Esophagus squamous epithelium (tissue), 5 donors: ENCODE results near the gene WWOX. TPM values are rescaled to one million over a fixed set of nuclear protein-coding genes. Genes with fewer than 3 reads are reported as not detected.

Experiments used
- DNase-seq: peaks from one replicate; lab custom pipeline; 2025; lab: John Stamatoyannopoulos, UW
- H3K27ac ChIP-seq, 4 donors: fragments of 200-600 bp; sonication (generic); one replicate each; pipeline ENCODE4 v1.5.1; 2016 to 2019; ENCODE audit warnings: mild to moderate bottlenecking in 1 of 4
- H3K27me3 ChIP-seq, 4 donors: fragments of 200-600 bp; sonication (generic); 1 replicate in 3 of 4; 2 replicates in 1 of 4; pipeline versions ENCODE4 v1.5.1 to v1.6.0; 2017 to 2021; ENCODE audit warnings: antibody characterized with exemption in 1 of 4
- H3K36me3 ChIP-seq, 3 donors: fragments of 200-600 bp; sonication (generic); one replicate each; pipeline ENCODE4 v1.5.1; 2016 to 2019
- H3K4me1 ChIP-seq, 3 donors: fragments of 200-600 bp; sonication (generic); one replicate each; pipeline ENCODE4 v1.5.1; 2017 to 2019
- H3K4me3 ChIP-seq, 4 donors: fragments of 200-600 bp; sonication (generic); 1 replicate in 3 of 4; 2 replicates in 1 of 4; pipeline ENCODE4 v1.5.1; 2016 to 2019; ENCODE audit warnings: mild to moderate bottlenecking in 2 of 4, moderate library complexity in 1 of 4
- H3K9me3 ChIP-seq, 3 donors: fragments of 200-600 bp; sonication (generic); one replicate each; pipeline ENCODE4 v1.5.1; 2016 to 2019
- POLR2A ChIP-seq, 4 donors: fragments of 450-650 bp; IDR thresholded peaks; one replicate each; pipeline ENCODE4 v1.6.1; 2017; ENCODE audit warnings: antibody characterized with exemption in 4 of 4, mild to moderate bottlenecking in 4 of 4, moderate library complexity in 3 of 4
- WGBS, 2 donors: methylation state at CpG; one replicate each; pipeline ENCODE4 v1.1.5; 2018; 5-methylcytosine and 5-hydroxymethylcytosine counted together
- intact Hi-C: fragments of 100-400 bp; cut with DNase I; formaldehyde crosslinking; loops from one replicate; pipeline ENCODE4 v1.15.0; 2022
- total RNA-seq, 4 donors: library from RNA; depleted of rRNA; stranded (reverse); fragments of >200 nt; gene quantifications; one replicate each; pipeline ENCODE4 v1.1.0, GENCODE V29; 2016
- TF ChIP-seq, protein P1 (sequence below), 6 experiments: fragments of 450-650 bp in 4 of 6; fragments of 200-600 bp in 2 of 6; sonication (generic) in 2 of 6; IDR thresholded peaks; one replicate each; pipeline ENCODE4 v1.5.1; 2016 to 2019; ENCODE audit warnings: antibody characterized with exemption in 6 of 6, mild to moderate bottlenecking in 4 of 6, moderate library complexity in 4 of 6
- donor health status: DM: yes; HTN: yes; CAD: no.

WWOX gene
- total RNA-seq, 4 donors from 2014 or later: 20.9 to 31.1 (median 27.5) TPM

- TF ChIP-seq, protein P1, sequence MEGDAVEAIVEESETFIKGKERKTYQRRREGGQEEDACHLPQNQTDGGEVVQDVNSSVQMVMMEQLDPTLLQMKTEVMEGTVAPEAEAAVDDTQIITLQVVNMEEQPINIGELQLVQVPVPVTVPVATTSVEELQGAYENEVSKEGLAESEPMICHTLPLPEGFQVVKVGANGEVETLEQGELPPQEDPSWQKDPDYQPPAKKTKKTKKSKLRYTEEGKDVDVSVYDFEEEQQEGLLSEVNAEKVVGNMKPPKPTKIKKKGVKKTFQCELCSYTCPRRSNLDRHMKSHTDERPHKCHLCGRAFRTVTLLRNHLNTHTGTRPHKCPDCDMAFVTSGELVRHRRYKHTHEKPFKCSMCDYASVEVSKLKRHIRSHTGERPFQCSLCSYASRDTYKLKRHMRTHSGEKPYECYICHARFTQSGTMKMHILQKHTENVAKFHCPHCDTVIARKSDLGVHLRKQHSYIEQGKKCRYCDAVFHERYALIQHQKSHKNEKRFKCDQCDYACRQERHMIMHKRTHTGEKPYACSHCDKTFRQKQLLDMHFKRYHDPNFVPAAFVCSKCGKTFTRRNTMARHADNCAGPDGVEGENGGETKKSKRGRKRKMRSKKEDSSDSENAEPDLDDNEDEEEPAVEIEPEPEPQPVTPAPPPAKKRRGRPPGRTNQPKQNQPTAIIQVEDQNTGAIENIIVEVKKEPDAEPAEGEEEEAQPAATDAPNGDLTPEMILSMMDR (IDR thresholded peaks at IDR 0.05): no peak
- no peak for TF ChIP-seq POLR2A (IDR thresholded peaks at IDR 0.05)
- Histone ChIP-seq H3K4me3 (no peak overlapping the region), H3K27ac (no peak overlapping the region), H3K9me3 (no peaks in the 10 kb centered on the region), H3K4me1 (peaks cover 0 to 8% (median 4%) of the 10 kb centered on the region in 3 donors), H3K36me3 (no peaks in the 10 kb centered on the region), H3K27me3 (no peaks in the 10 kb centered on the region)
- no peak for DNase-seq
- intact Hi-C loops: no loop called here
- WGBS, 2 donors: 88 to 90% methylated on average over 6 to 8 of the region's 8 CpGs
These were observed 551.1 kb downstream of the WWOX start for GRCh38 chr16:78650339-78651074.

DNA sequence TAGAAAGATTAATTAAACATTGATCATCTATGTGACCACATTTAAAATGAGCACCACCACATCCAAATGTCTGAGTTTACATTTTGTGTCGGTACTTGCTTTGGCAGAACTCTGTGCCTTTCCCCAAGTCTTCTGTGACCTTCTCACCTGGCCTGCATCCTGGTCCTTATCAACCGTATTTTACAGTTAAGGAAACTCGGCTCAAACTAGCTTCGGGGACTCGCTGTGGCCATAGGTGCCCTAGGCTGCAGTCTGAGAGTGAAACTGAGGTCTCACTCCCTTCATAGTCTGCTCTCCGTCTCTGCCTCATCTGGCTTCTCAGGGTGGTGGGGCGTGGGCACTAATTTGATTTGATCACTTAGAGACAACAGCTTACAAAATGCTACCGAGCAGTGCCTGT is 555.5 kb downstream of the WWOX start:
- Histone ChIP-seq H3K27me3 (no peaks in the 10 kb centered on the region), H3K9me3 (no peaks in the 10 kb centered on the region), H3K4me3 (no peak overlapping the region), H3K4me1 (peaks cover 0 to 6% (median 0%) of the 10 kb centered on the region in 3 donors), H3K36me3 (no peaks in the 10 kb centered on the region), H3K27ac (no peak overlapping the region)
- no peak for DNase-seq
- 81 to 84% methylated on average over 8 of the region's 8 CpGs for WGBS, 2 donors
- intact Hi-C loops: no loop called here
- no peak for TF ChIP-seq POLR2A (IDR thresholded peaks at IDR 0.05)
- TF ChIP-seq, protein P1 (IDR thresholded peaks at IDR 0.05): no peak

- H3K4me1 ChIP-seq: peaks cover 0 to 6% (median 0%) of the 10 kb centered on the region in 3 donors
- TF ChIP-seq, protein P1 (IDR thresholded peaks at IDR 0.05): no peak
- no peak for TF ChIP-seq POLR2A (IDR thresholded peaks at IDR 0.05)
- no peaks in the 10 kb centered on the region for H3K27me3 ChIP-seq
- intact Hi-C loops: no loop called here
- H3K4me3 ChIP-seq: no peak overlapping the region
- 54 to 69% methylated on average over 5 of the region's 5 CpGs for WGBS, 2 donors
- H3K9me3 ChIP-seq: no peaks in the 10 kb centered on the region
- no peak for DNase-seq
- H3K36me3 ChIP-seq: no peaks in the 10 kb centered on the region
- H3K27ac ChIP-seq: no peak overlapping the region
These were observed 556.1 kb downstream of the WWOX start for GRCh38 chr16:78655331-78656113.

DNA sequence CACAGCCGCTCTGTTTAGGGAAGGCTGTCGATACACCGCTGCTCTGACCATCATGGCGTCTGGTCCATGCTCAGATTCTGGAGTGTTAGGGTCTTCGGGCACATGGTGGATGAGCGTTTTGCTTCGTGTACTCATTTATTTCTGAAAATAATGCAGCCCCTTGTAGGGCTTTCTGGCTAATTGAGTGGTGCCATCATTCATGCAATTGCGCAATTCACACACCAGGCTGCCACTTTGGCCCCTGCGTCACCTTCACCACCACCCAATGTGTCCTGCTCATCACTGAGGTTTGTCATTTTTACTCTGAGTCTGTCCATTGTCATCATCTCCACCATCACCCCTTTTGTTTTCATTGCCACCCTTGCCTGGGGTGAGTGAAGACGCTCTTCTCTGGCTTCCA is 557.4 kb downstream of the WWOX start:
- H3K4me1 ChIP-seq: peaks cover 0 to 6% (median 0%) of the 10 kb centered on the region in 3 donors
- no peaks in the 10 kb centered on the region for H3K36me3 ChIP-seq
- intact Hi-C loops: no loop called here
- DNase-seq: no peak
- no peaks in the 10 kb centered on the region for H3K9me3 ChIP-seq
- TF ChIP-seq, protein P1 (IDR thresholded peaks at IDR 0.05): no peak
- no peak for TF ChIP-seq POLR2A (IDR thresholded peaks at IDR 0.05)
- H3K27ac ChIP-seq: no peak overlapping the region
- 83 to 86% methylated on average over 10 of the region's 10 CpGs for WGBS, 2 donors
- H3K4me3 ChIP-seq: no peak overlapping the region
- H3K27me3 ChIP-seq: no peaks in the 10 kb centered on the region

DNA sequence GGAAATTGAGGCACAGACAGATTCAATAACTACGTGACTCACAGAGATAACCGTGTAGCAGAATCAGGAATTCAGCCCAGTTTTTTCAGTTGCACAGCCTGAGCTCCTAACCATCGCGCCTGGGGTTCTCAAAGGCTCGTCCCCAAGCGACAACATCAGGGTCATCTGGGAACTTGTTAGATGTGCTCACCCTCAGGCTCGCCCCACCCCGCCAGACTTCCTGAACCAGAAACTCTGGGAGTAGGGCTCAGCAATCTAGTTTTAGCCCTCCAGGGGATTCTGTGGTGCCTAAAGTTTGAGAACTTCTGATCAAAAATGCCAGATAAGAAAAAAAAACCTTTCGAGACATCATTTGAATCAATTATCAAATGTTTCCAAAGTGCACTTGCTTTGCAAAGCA is 559.8 kb downstream of the WWOX start:
- Histone ChIP-seq H3K27ac (no peak overlapping the region), H3K27me3 (no peaks in the 10 kb centered on the region), H3K36me3 (no peaks in the 10 kb centered on the region), H3K9me3 (no peaks in the 10 kb centered on the region), H3K4me1 (peaks cover 0 to 6% (median 0%) of the 10 kb centered on the region in 3 donors), H3K4me3 (no peak overlapping the region)
- WGBS, 2 donors: 76 to 83% methylated on average over 7 to 9 of the region's 9 CpGs
- DNase-seq: no peak
- intact Hi-C loops: no loop called here
- TF ChIP-seq, protein P1 (IDR thresholded peaks at IDR 0.05): no peak
- no peak for TF ChIP-seq POLR2A (IDR thresholded peaks at IDR 0.05)
